ENCODE data around the gene PACSIN2. TPM values are rescaled to one million over a fixed set of nuclear protein-coding genes. Genes with fewer than 3 reads are reported as not detected.

The PACSIN2 gene
- total RNA-seq, 1 donor from 2014 or later: 29.7 TPM

DNA sequence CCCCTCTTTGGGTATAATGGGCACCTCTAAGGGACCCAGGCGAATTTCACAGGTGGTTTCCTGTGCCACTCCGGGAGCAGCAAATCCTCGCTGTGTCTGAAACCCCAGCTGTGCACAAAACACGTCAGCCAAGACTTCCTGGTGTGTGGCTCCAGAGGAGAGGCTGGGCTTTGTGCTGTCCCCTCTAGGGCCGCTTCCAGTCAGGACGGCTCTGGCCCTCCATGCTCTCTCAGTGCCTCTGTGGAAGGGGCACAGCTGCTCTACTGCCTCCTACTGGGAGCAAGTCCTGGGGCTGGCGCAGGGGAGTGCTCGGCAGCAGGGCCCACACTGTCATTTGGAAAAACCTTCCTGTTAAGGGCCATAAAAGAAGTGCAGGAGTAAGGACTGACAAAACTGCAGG is 134.1 kb downstream of the PACSIN2 start:
- no peak for ATAC-seq

- ATAC-seq: no peak
Measured at GRCh38 chr22:42879371-42880021, 135.5 kb downstream of the PACSIN2 start.

DNA sequence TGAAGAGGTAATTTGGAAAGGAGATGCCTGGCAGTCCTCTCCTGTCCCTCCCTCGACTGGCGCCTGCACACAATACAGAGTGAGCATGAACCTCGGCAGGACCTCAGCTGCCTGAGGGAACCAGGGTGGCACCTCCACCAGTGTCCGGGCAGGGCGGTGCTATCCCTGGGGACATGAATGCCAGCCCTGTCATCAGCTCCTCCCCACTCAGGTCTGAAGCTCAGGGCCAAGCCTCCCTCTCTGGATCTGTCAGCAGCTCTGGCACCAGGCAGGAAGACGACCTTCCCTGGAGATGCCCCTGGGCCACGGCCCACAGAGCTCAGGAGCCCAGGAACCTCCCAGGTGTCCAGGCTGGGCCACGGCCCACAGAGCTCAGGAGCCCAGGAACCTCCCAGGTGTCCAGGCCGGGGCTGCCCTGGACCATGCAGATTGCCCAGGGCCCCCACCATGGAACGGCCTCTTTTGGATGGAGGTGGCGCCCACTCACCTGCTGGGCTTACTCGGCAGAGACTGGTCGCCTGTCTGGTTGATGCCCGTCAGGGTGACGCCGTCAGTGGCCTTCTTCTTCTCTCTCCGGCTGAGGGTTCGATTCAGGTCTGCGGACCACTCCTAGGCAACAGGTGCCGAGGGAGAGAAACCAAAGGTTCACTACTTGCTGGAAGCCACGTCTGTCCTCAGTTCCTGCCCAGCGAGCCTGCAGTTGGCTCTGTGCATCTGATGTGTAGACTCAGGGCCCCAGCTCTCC is 136.2 kb downstream of the PACSIN2 start:
- no peak for ATAC-seq

DNA sequence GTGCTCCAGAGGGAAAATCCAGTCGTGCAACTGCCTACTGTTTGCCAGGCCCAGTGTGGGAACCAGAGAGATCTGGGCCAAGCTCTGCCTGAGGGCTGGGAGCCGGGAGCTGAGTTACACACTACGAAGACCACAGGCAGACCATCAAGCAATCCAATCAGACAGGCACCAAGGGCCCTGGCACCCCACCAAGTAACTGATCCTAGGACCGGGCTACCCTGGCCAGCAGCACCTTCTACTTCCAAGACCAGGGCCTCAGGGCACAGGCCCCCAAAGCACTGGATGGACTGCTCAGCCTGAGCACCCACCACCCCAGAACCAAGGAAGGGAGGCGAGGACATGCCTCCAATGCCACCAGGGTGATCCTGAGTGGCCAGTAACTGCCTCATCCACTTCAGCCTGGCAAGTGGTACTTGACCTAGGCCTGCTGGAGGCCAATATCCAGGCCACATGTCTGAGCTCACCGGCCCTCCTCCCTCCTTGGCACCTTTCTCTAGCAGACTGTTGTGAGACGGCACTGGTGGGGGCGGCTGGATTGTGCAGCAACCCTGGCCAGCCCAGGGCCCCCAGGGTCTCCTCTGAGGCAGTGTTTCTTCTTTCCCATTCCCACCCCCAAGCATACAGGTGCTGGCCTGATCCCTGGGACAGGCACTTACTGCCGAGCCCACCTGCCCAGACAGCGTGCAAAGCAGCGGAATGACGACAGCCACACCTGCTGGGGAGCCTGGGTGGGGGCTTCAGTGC is 137.2 kb downstream of the PACSIN2 start:
- no peak for ATAC-seq

GRCh38 chr22:42877158-42877557 is 137.8 kb downstream of the PACSIN2 start:
- ATAC-seq: no peak

DNA sequence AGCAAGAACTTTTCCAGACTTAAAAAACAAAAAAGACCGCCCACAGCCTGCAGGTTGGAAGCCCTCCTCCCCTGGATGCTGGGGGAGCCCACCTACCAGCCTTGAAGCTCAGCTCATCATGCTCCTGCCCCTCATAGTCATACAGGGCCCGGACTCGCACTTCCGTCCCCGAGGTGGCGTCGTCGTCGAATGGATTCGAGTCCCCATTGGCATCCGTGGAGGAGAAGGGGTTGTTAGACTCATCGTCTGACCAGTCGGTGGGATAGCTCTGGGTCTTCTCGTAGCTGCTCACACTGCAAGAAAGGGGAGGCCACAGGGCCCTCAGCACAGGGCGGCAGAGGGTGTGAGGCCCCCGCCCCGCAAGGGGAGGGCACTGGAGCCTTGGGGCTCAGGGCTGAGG is 138.9 kb downstream of the PACSIN2 start:
- no peak for ATAC-seq

GRCh38 chr22:42874010-42874409 is 140.9 kb downstream of the PACSIN2 start:
- ATAC-seq: no peak

- no peak for ATAC-seq
Measured at GRCh38 chr22:42873356-42873755, 141.6 kb downstream of the PACSIN2 start.

DNA sequence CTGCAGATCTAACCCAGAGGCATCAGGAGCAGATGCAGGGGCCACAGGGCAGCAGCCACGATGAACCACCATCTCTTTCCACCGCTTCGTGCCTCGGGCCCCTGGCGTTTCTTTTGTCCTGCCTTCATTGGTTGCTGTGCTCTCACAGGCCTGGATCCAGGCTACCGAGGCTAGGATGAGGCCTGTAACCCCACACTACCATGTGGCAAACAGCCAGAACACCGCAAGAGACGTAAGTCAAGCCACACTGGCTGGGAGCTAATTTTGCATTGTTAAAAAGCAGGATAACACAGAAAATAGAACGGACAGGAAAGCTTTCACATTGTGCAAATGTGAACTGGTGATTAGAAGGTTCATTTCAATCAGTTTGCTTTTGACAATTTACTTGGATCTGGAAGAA is 142.1 kb downstream of the PACSIN2 start:
- no peak for ATAC-seq

- ATAC-seq: no peak
Measured at GRCh38 chr22:42871146-42872050, 143.6 kb downstream of the PACSIN2 start.

DNA sequence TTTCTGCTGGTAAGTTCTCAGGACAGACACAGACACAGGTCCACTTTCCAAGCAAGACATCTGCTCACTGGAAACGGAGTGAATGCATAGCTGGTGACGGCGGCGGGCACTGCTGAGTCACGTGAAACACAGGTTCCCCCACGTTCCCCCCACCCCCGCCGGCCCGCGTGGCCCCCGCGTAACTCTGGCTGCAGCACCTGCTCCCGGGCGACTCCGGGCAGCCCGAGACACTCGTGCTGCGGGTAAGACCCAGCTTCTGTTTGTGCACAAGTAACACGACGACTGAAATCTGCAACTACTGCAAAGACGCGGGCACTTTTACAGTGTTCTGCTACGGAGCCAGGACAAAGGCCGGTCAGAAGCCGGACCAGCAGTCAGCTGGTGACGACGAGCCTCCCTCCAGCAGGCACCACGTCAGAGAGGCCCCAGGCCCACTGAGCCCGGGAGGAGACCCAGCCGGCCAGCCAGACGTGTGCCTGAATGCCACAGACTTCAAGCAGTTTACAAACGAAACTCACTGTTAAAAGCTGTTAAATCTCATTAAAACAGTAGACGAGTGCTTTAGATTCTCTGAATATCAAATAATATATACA is 145.0 kb downstream of the PACSIN2 start:
- ATAC-seq: no peak

GRCh38 chr22:42869463-42869862 is 145.5 kb downstream of the PACSIN2 start:
- no peak for ATAC-seq

- peak; percentile 17 for ATAC-seq
Measured at GRCh38 chr22:42868751-42869251, 146.1 kb downstream of the PACSIN2 start.

GRCh38 chr22:42866100-42866499 is 148.8 kb downstream of the PACSIN2 start:
- ATAC-seq: peak; percentile 12

- ATAC-seq: no peak
Measured at GRCh38 chr22:42865536-42865935, 149.4 kb downstream of the PACSIN2 start.

DNA sequence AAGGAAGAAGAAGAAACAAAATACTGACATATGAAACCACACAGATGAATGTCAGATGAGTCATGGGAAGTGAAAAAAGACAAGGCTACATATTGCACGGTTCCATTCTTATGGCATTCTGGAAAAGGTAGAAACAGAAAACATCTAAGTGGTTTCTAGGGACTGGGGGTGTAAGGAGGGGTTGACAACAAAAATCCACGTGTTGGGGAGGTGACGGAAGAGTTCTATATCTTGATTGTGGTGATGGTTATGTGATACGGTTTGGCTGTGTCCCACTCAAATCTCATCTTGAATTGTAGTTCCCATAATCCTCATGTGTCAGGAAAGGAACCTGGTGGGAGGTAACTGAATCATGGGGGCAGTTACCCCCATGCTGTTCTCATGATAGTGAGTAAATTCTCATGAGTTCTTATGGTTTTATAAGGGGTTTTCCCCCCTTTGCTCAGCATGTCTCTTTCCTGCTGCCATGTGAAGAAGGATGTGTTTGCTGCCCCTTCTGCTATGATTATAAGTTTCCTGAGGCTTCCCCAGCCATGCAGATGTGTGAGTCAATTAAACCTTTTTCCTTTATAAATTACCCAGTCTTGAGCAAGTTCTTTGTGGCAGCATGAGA is 151.5 kb downstream of the PACSIN2 start:
- ATAC-seq: no peak

DNA sequence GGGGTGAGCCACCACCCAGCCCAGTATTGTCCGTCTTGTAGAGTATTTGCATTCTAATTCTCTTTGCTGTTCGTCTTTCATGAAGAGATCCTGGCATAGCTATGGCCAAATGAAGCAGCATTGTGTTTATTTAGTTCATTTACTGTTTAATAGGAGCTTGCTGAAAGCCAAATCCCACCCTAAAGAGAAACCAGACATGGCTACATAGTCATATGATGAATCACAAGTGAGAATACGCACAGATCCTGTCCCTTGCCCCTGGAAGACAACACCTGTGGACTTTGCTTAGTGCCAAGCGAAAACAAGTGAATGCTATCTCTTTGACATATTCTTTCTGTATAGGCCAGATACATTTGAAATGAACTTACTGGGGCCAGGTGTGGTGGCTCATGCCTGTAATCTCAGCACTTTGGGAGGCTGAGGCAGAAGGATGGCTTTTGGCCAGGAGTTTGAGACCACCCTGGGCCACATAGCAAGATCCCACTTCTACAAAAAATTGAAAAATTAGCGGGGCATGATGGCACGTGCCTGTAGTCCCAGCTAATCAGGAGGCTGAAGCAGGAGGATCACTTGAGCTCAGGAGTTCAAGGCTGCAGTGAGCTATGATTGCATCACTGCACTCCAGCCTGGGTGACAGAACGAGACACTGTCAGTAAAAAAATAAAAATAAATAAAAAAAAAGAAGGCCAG is 152.8 kb downstream of the PACSIN2 start:
- no peak for ATAC-seq

GRCh38 chr22:42860968-42861367 is 154.0 kb downstream of the PACSIN2 start:
- no peak for ATAC-seq

DNA sequence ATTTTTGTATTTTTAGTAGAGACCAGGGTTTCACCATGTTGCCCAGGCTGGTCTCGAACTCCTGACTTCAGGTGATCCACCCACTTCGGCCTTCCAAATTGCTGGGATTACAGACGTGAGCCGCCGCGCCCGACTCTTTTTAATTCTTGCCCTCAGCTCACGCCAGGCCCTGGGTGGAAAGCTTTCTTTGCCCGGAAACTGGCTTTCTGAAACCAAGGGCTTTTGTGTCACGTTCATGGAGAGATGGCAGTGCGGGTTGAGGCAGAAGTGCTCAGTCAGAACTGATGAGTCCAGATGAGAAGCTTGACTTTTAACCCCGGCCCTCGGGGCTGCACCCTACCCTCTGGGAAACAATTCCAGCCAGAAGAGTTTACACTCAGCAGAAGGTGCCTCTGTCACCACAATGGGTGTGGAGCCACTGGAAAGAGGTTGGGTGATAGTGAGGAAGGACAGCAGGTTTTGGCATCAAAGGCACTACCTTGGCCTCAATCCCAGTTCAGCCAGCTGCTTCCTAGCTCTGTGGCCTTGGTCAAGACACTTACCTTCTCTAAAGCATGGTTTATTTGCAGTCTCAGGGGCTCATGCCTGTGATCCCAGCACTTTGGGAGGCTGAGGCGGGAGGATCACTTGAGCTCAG is 157.0 kb downstream of the PACSIN2 start:
- ATAC-seq: no peak
